GM21515 (cell line): ENCODE measurements around the gene HDDC3.
A peak's percentile ranks its signal among the peaks of the same experiment; 100 is the strongest.
"Not testable (repeated sequence)": the region's sequence is repeated elsewhere in the genome, so short reads cannot be mapped to it uniquely, and the experiment has no call there.

ENCODE experiments used
- ATAC-seq: cut with Tn5 transposase; IDR thresholded peaks from one replicate; pipeline ENCODE4 v1.9.1; 2021; ENCODE audit not compliant: unreplicated experiment

Gene HDDC3

DNA sequence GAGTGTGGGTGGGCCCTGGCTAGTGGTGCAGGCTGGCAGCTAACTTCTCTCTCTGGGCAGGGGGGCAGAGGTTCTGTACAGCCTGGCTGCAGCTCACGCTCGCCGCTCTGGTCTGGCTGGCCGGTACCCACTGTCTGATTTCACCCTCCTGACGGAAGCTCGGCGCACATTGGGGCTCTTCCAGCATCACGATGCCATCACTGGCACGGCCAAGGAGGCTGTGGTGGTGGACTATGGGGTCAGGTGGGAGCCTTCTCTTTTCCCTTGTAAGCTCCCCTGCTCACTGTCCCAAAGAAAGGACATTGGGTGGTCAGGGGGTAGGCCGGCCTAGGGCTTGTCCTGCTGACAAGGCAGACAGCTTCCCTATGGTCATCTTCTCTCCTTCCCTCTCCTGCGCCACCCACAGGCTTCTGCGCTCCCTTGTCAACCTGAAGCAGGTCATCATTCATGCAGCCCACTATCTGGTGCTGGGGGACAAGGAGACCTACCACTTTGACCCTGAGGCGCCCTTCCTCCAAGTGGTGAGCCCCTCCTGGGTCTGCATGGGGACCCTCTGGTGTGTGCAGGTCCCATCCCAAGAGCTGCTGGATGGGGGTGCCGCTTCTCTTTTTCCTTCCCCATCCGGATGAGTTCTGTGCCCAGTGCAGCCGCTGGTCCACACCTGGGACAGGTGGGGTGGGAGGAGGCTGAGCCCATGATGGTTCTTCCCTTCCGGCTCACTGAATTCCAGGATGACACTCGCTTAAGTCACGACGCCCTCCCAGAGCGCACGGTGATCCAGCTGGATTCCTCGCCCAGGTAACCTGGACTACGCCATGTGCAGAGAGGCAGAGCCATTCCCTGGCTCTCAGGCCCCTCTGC, 21.7 kb downstream of the HDDC3 start:
- ATAC-seq, result no peak

DNA sequence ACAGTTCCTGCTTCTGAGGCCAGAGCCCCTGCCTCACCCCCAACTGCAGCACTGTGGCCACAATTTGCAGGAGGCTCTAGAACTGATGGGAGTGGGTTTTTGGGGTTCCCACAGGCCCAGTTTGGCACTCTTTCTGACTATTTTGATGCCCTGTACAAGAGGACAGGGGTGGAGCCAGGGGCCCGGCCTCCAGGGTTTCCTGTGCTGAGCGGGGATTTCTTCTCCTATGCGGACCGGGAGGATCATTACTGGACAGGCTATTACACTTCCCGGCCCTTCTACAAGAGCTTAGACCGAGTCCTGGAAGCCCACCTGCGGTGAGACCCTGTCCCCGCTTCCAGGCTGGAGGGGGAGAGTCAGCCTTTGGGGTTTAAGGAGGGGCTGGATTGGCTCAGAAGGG, 22.4 kb downstream of the HDDC3 start:
- ATAC-seq, result no peak

DNA sequence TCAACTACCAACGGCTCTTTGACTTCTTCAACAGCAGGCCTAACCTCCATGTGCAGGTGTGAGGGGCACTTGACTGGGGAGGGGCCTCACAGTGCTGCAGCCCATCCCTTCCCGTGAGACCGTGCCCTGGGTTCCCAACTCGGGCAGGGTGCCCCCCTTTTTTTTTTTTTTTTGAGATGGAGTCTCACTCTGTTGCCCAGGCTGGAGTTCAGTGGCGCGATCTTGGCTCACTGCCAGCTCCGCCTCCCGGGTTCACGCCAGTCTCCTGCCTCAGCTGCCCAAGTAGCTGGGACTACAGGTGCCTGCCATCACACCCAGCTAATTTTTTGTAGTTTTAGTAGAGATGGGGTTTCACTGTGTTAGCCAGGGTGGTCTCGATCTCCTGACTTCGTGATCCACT, 22.9 kb downstream of the HDDC3 start:
- ATAC-seq, result not testable (repeated sequence)

DNA sequence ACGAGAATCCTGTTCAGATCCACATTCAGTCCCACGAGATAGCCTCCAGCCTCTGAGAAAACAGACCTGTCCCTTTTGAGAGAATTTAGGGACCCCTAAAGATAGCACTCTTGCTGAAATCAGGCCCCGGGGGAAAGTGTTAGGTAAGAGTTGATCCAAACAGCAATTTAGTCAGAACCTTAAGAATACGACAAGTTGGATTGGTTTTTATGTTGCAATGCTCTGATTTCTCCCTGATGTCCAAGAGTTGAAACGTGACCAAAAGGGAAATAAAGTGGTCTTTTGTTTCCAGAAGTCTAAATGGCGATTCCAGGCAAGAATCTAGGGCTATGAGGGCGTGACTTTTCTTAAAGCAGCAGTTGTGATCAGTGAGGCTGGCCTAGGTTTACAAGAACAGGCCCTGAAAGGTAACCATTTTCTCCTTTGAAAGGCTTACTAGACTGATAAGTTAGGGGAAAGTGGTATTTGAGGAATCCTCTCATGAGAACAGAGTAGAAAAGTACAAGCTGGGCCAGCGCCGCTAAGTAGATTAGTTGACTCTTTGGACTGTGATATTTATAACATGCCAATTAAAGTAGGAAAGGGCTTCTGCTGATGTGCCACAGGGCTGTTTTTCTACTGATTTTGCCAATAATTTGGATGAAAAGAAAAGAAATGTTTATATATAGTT, 24.4 kb downstream of the HDDC3 start:
- no peak for ATAC-seq

DNA sequence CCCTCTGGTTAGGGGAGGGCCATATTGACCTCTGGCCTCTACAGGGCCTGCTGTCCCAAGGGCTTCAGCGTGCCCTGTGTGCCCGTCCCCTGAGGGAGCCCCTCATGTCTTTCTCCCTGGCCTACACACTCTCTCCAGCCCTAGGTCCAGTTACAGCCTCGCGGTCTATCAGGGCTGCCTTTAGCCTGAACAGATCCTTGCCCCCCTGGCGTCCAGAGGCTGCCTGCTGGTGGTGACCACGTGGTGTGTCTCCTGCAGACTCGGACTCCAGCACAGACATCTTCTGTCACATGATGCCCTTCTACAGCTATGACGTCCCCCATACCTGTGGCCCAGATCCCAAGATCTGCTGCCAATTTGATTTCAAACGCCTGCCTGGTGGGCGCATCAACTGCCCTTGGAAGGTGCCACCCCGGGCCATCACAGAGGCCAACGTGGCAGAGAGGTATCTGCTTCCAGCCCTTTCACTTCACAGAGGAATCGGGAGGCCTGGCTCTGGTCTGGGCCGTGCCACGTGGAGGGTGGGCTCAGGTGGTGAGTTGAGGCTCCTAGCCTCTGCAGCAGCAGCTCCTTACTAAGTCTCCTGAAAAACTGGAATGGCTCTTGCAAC, 25.2 kb downstream of the HDDC3 start:
- no peak for ATAC-seq

DNA sequence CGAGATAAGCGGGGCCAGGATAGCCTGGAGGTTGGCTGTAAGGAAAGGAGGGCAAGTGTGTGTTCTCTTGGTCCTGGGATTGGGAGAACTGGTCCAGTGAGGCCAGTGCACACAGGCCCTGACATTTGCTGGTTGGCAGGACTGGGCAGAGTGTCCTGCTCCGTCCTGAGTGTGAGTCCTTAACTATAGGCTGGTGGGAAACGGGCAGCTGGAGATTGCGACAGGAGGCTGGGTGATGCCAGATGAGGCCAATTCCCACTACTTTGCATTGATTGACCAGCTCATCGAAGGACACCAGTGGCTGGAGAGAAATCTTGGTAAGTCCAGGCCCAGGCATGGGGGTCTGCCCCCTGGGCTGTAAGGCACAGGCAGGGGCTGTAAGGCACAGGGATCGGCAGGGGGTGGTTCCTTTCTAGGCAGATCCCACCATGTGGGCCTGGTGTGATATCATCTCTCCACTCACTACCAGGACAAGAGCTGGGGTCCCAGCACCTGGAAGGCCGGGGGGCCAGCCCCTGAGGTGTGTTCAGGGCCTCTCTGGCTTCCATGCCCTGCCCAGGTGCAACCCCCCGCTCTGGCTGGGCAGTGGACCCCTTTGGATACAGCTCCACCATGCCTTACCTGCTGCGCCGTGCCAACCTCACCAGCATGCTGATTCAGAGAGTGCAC, 26.0 kb downstream of the HDDC3 start:
- no peak for ATAC-seq

DNA sequence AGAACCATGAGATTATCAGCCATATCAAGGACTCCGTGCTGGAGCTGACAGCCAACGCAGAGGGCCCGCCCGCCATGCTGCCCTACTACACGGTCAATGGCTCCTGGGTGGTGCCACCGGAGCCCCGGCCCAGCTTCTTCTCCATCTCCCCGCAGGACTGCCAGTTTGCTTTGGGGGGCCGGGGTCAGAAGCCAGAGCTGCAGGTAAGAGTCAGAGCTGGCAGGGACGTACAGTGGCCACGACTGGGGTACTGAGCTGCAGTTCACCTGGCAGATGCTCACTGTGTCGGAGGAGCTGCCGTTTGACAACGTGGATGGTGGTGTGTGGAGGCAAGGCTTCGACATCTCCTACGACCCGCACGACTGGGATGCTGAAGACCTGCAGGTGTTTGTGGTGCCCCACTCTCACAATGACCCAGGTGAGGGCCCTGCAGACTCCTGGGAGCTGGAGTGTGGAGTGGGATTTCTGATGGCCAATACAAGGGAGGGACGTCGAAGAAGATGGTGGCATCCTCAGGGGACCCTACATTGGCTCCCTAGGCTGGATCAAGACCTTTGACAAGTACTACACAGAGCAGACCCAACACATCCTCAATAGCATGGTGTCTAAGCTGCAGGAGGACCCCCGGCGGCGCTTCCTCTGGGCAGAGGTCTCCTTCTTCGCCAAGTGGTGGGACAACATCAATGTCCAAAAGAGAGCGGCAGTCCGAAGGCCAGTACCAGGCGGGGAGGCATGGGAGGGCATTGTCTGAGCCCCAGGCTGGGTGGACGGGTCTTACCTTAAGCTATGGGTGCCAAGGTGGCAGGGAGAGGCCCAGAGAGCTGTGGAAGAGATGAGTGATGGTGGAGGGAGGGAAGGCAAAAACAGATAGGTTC, 26.8 kb downstream of the HDDC3 start:
- no peak for ATAC-seq

DNA sequence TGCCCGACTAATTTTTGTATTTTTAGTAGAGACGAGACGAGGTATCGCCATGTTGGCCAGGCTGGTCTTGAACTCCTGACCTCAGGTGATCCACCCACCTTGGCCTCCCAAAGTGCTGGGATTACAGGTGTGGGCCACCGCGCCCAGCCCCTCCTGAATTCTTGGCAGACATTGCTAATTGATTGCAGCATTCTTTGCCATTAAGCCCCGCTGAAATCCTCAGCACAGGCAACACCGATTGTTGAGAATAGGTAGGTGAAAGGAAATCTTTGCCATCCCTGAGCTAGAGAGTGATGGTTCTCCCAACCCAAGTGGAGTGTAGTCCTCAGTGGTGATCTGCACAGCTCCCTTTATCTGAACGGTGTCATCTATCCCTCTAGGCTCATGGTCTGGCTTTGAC, 27.6 kb downstream of the HDDC3 start:
- no peak for ATAC-seq

DNA sequence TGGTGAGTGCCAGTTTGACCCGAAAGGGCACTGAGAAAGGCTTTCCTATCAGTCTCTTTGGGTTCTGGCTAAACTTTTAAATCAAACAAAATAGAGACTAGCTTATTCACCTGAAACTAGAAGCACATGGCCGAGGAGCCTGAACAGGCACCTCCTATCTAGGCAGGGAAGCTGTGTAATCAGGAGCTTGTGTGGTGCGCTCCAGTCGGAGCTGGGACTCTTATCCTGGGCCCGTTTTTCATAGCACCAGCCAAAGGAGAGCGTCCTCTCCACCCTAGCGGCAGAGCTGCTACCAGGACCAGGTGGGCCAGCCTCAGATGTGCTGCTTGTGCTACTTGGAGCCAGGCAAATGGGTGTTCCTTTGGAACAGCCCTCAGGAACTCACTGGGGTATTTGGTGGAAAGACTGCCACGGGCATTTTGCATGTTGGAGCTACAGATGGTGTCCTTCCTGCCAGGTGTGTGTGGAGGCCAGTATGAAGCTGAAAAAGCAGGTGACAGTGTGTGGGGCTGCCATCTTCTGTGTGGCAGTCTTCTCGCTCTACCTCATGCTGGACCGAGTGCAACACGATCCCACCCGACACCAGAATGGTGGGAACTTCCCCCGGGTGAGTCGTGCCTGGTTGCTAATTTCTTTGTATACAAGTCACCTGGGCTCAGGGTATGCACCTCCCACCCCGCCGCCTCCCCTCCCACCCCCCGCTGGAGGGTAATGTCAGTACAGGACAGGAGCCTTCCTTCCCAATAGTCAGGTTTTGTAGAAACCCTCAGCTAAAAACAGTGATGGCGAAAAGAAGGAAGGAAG, 28.4 kb downstream of the HDDC3 start:
- no peak for ATAC-seq

DNA sequence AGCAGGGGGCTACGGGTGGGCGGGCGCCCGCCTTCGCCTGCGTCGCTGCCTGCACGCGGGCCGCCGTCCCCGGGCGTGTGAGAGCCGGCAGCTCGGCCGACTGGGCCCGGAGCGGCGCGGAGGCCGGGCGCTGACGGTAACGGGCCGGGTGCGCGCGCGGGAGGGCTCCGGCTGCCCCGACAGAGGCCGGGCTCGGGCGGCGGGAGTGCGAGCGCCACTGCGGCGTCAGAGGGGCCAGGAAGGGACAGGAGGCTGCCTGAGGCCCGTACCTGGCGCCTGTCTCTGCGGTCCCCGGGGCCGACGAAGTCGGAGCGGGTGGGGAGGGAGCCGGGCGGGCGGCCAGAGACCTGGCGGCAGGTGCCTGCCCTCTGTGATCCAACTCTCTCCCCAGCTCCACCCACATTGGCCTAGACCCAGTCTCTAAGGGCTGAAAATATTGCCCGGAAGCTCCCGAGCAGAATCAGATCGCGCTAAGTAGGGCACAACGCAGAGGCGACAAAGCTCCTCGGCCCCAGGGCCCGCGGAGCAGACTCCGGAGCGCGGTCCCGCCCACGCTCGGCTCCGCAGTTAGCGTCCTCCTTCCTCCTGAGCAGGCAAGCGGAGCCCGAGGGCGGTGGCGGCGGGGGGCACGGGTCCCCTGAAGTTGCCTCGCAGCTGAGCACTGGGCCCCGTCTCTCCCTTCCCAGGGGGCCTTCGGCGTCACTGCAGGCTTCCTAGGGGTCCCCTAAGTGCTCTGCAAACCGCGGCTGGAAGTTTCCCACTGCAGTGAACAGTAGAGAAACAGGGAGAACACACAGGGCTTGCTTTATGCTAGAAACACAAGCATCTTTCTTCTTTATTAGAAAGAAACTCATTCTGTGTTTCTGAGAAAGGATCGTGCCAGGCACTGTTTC, 29.3 kb downstream of the HDDC3 start, which contains the start of gene MAN2A2:
Gene MAN2A2, plus strand, starts transcription at position 463 of the 893 bp plus-strand sequence. CDS start 906 bp downstream, outside the sequence.
- ATAC-seq, result peak; percentile 61

DNA sequence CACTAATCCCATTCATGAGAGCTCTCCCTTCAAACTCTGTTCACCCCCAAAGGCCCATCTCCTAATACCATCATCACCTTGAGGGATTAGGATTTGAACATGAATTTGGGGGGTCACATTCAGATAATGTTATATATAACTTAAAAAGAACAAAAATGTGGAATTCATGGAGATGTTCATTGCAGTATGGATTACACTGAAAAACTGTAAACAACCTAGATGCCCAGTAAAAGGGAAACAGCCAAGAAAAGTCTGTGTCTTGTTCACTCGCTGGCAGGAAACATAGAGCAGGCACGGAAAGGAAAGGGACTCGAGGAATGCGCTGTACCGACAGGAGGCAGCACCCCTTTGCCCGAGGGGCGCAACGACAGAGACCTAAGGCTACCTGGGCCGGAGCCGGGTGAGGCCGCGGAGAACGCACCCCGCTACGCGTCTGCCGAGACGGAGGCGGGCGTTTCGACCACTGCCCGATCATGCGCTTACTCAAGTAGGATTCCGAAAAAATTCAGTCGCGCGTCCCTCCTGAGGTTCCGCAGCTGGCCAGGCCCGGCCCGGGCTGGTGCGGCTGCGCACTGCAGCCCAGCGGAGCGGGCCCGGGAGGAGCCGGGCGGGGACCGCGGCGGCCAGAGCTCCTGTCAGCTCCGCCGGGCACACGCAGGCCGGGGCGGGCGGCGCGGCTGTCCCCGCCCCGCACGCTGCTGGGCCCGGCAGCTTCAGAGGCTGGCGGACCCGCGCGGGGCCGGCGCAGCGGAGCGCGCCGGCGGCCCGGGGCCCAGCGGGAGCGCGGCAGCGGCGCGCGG, 30.1 kb downstream of the HDDC3 start:
- ATAC-seq, result peak; percentile 60

DNA sequence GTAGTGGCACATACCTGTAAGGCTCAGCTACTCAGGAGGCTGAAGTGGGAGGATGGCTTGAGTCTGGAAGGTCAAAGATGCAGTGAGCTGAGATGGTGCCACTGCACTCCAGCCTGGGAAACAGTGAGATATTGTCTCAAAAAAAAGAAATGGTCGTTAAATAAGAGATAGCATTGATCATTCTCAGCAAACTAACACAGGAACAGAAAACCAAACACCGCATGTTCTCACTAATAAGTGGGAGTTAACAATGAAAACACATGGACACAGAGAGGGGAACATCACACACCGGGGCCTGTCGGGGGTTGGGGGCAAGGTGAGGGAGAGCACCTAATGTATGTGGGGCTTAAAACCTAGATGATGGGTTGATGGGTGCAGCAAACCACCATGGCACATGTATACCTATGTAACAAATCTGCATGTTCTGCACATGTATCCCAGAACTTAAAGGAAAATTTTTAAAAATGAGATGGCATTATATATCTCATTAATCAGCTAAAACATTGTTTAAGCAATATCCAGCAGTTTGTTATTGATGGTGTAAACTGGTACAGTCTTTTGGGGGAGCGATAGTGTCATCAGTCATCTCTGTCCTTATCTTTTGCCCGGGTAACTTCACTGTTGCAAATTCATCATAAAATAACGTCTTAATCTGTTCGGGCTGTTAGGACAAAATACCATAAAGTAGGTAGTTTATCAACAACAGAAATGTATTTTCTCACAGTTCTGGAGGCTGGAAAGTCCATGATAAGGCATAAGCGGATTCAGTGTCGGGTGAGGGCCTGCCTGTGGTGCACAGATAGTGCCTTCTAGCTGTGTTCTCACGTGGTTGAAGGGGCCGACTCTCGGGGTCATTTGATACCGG, 30.9 kb downstream of the HDDC3 start:
- ATAC-seq, result no peak

DNA sequence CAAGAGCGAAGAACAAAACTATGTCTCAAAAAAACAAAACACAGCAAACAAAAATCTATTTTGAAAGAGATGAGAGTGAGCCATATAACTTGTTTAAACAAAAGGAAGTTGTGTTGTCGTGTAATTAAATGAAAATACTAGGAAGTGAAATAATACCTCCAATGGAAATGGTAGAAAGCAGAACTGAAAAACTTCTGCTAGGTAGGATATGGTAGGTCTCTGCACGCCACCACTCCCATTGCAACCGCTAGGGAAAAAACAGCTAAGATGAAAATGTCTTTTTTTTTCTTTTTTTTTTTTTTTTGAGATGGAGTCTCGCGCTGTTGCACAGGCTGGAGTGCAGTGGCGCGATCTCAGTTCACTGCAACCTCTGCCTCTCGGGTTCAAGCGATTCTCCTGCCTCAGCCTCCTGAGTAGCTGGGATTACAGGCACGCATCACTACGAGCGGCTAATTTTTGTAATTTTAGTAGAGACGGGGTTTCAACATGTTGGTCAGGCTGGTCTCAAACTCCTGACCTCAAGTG, 35.2 kb downstream of the HDDC3 start:
- not testable (repeated sequence) for ATAC-seq

DNA sequence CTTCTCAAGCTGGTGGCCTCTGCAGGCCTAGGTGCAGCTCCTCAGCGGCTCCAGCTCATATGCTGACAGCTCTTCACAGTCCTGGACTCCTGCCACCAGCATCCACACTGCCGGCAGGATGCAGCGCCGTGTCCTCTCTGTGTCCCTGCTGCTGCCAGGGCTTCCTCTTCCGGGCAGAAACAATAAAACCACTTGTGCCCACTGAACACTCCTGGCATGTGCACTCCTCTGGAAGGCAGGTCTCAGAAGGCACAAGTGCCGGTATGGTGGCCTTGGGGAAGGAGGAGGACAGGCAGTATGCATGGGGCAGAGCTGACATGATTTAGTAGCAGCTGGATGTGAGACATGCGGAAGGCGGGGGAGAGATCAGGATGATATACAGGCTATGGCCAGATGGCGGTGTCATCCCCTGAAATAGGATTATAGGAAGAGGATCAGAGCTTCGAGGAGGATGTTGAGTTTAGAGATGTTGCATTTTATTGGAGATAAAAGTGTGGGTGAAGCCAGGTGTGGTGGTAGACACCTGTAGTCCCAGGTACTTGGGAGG, 36.7 kb downstream of the HDDC3 start:
- ATAC-seq, result no peak

DNA sequence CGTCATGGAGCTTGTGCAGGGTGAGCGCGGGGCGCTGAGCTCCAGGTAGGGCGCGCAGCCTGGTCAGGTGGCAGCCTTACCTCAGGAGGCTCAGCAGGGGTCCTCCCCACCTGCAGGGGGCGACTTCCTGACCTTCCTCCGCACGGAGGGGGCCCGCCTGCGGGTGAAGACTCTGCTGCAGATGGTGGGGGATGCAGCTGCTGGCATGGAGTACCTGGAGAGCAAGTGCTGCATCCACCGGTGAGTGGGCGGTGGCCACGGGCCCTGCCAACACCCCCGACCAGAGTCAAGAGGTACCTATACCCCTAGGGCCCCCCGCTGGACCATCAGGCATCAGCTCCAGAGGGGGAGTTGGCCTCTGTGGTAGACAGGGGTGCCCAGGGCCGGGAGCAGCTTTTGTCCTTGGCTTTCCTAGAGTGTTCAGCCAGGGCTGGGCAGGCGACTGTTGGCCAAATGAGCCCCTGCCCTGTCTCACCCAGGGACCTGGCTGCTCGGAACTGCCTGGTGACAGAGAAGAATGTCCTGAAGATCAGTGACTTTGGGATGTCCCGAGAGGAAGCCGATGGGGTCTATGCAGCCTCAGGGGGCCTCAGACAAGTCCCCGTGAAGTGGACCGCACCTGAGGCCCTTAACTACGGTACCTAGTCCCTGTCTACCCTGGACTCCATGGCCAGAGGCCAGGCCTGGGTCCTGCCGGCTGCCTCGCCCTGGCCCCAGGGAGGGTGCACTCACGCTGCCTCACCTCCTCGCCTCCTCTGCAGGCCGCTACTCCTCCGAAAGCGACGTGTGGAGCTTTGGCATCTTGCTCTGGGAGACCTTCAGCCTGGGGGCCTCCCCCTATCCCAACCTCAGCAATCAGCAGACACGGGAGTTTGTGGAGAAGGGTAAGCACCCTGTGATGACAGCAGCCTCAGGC, 38.9 kb downstream of the HDDC3 start:
- ATAC-seq, result no peak
